H1 (cell line): ENCODE results near the gene SECTM1.

Experiments used
- POLR2A ChIP-seq, 2 experiments: IDR thresholded peaks; 1 replicate in 1 of 2; 2 replicates in 1 of 2; pipeline ENCODE4 v1.6.1; 2011; ENCODE audit warnings: low read depth in 2 of 2, low read length in 2 of 2, mild to moderate bottlenecking in 2 of 2; ENCODE audit errors: control extremely low read depth in 1 of 2
- RNF2 ChIP-seq: fragments of 200-900, 300-1000 bp; sonication (generic); IDR thresholded peaks from 2 replicates; pipeline ENCODE4 v1.7.1; 2016; ENCODE audit warnings: borderline replicate concordance, low read depth, mild to moderate bottlenecking, antibody characterized with exemption, low read length; ENCODE audit not compliant: poor library complexity, severe bottlenecking; ENCODE audit errors: missing control alignments
- SAP30 ChIP-seq: fragments of 300-600 bp; sonication (generic); IDR thresholded peaks from 2 replicates; pipeline ENCODE4 v1.7.1; 2012; ENCODE audit warnings: low read length, moderate library complexity, mild to moderate bottlenecking, inconsistent platforms; ENCODE audit not compliant: insufficient read depth, insufficient replicate concordance
- ZNF274 ChIP-seq: IDR thresholded peaks from 2 replicates; pipeline ENCODE4 v1.7.0; 2012; ENCODE audit warnings: low read length, borderline replicate concordance; ENCODE audit errors: extremely low read depth
- TF ChIP-seq, protein P1 (sequence below), 3 experiments: IDR thresholded peaks; 1 replicate in 2 of 3; 2 replicates in 1 of 3; pipeline versions ENCODE4 v1.5.1 to v1.6.1; 2011; ENCODE audit warnings: low read length in 3 of 3, mild to moderate bottlenecking in 3 of 3, inconsistent platforms in 2 of 3, low read depth in 1 of 3, moderate library complexity in 1 of 3; ENCODE audit not compliant: insufficient read depth in 1 of 3; ENCODE audit errors: control extremely low read depth in 1 of 3
- TF ChIP-seq, protein P2 (sequence below): IDR thresholded peaks from 2 replicates; pipeline ENCODE4 v1.6.1; 2012; ENCODE audit warnings: inconsistent platforms

DNA sequence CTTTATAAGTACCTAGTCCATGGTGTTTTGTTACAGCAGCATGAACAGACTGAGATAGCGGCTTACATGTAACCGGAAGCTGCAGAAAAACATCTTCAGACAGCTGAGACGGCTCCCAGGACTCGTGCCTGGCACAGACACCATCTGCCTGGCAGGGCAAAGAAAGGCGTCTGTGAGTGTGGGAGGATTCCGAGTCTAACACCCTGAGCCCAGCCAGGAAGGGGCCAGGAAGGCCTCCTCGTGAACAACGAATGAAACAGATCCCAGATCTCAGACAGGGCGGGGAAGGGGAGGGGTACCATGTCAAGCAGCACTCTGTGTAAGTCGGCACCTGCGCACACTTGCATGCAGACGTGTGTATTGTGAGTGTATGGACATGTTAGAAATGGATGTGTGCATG, 55.7 kb downstream of the SECTM1 start:
- no peak for TF ChIP-seq RNF2
- TF ChIP-seq, protein P1, sequence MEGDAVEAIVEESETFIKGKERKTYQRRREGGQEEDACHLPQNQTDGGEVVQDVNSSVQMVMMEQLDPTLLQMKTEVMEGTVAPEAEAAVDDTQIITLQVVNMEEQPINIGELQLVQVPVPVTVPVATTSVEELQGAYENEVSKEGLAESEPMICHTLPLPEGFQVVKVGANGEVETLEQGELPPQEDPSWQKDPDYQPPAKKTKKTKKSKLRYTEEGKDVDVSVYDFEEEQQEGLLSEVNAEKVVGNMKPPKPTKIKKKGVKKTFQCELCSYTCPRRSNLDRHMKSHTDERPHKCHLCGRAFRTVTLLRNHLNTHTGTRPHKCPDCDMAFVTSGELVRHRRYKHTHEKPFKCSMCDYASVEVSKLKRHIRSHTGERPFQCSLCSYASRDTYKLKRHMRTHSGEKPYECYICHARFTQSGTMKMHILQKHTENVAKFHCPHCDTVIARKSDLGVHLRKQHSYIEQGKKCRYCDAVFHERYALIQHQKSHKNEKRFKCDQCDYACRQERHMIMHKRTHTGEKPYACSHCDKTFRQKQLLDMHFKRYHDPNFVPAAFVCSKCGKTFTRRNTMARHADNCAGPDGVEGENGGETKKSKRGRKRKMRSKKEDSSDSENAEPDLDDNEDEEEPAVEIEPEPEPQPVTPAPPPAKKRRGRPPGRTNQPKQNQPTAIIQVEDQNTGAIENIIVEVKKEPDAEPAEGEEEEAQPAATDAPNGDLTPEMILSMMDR (IDR thresholded peaks at IDR 0.05; ENCODE audit: control extremely low read depth in 1 of 3, insufficient read depth in 1 of 3, low read depth in 1 of 3, low read length in 3 of 3) = no peak
- TF ChIP-seq, protein P2, sequence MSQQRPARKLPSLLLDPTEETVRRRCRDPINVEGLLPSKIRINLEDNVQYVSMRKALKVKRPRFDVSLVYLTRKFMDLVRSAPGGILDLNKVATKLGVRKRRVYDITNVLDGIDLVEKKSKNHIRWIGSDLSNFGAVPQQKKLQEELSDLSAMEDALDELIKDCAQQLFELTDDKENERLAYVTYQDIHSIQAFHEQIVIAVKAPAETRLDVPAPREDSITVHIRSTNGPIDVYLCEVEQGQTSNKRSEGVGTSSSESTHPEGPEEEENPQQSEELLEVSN = no peak
- TF ChIP-seq SAP30 = no peak
- TF ChIP-seq ZNF274 = no peak
- no peak for TF ChIP-seq POLR2A (IDR thresholded peaks at IDR 0.05; ENCODE audit: control extremely low read depth in 1 of 2, low read depth in 2 of 2, low read length in 2 of 2)
